Spleen (tissue), 7 donors: ENCODE results near the gene SCNN1G.

Source experiments
- CTCF ChIP-seq, 11 experiments: fragments of 200-600 bp in 7 of 11; fragments of 450-650 bp in 4 of 11; sonication (generic) in 4 of 11; IDR thresholded peaks in 8 of 11; conservative IDR thresholded peaks in 3 of 11; 1 replicate in 7 of 11; 2 replicates in 4 of 11; pipeline versions ENCODE4 v1.4.0 to v1.8.0; 2016 to 2021; ENCODE audit warnings: antibody characterized with exemption in 11 of 11, inconsistent platforms in 4 of 11, mild to moderate bottlenecking in 1 of 11
- POLR2A ChIP-seq, 3 donors: fragments of 450-650 bp; IDR thresholded peaks; one replicate each; pipeline ENCODE4 v1.5.1; 2017; ENCODE audit warnings: antibody characterized with exemption in 3 of 3, mild to moderate bottlenecking in 1 of 3
- donor health status: DM: no; HTN: no; CAD: no; lungs with moderate emphysema.
- donor health status: DM: no; HTN: no; CAD: no.
- donor health status: DM: no; HTN: no; CAD: no.

- TF ChIP-seq CTCF (IDR thresholded peaks at IDR 0.05 in 8 of 11, conservative IDR thresholded peaks at IDR 0.05 in 3 of 11) (no peak), POLR2A (IDR thresholded peaks at IDR 0.05) (no peak)
Measured at GRCh38 chr16:23140107-23140506, 42.4 kb upstream of the SCNN1G start.
